ENCODE measurements around the gene COQ9. TPM values are rescaled to one million over a fixed set of nuclear protein-coding genes. Genes with fewer than 3 reads are reported as not detected.
"Not testable (repeated sequence)": the region's sequence is repeated elsewhere in the genome, so short reads cannot be mapped to it uniquely, and the experiment has no call there.

The COQ9 gene
- total and polyA plus RNA-seq, 4 donors, result 22.0 to 48.2 (median 29.2) TPM

- no peaks in the 10 kb centered on the region for H3K4me1 ChIP-seq (ENCODE audit: control insufficient read depth in 1 of 2, insufficient read depth in 2 of 2, low read length in 2 of 2)
- H3K36me3 ChIP-seq (ENCODE audit: control insufficient read depth in 1 of 2, insufficient read depth in 2 of 2, low read length in 1 of 2), result peaks cover 4 to 20% of the 10 kb centered on the region in 2 donors
- DNase-seq (no peak), ATAC-seq (ENCODE audit: low FRiP score) (no peak)
- WGBS, 2 donors, result 95 to 96% methylated on average over 2 of the region's 2 CpGs
- no peaks in the 10 kb centered on the region for H3K9me3 ChIP-seq (ENCODE audit: control insufficient read depth, low read length)
- intact Hi-C loops (cut with DNase I), result no loop called here
- H3K27ac ChIP-seq (ENCODE audit: low read depth in 1 of 2, low read length in 2 of 2), result no peak overlapping the region
- H3K27me3 ChIP-seq (ENCODE audit: control insufficient read depth in 1 of 2, insufficient read depth in 2 of 2, low read length in 1 of 2), result no peaks in the 10 kb centered on the region
- no peak overlapping the region for H3K4me3 ChIP-seq (ENCODE audit: low read length in 2 of 2)
These were observed 13.3 kb upstream of the COQ9 start for GRCh38 chr16:57434003-57434402.

DNA sequence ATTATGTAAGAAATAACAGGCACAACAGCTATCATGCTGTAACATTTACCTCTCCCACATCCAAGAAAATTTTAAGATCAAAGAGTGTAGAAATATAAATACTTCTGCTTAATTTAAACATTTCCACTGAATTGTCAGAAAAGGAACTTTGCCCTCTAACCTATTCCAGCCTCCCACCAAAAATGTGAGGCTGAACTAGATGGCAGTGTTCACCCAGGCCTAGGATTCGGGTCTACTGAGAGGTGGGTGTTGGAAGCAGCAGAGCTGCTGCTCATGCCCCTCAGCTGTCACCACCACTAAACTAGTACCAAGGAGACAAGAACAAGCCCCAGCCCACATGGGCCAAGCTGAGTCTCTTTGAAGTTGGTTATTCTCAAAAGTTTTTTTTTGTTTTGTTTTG lies 11.4 kb upstream of the COQ9 start:
- 80 to 93% methylated on average over 1 of the region's 1 CpG for WGBS, 2 donors
- ATAC-seq (ENCODE audit: low FRiP score) (no peak), DNase-seq (no peak)
- H3K36me3 ChIP-seq (ENCODE audit: control insufficient read depth in 1 of 2, insufficient read depth in 2 of 2, low read length in 1 of 2), result peaks cover 2 to 19% of the 10 kb centered on the region in 2 donors
- no peaks in the 10 kb centered on the region for H3K9me3 ChIP-seq (ENCODE audit: control insufficient read depth, low read length)
- intact Hi-C loops (cut with DNase I), result no loop called here
- no peak overlapping the region for H3K27ac ChIP-seq (ENCODE audit: low read depth in 1 of 2, low read length in 2 of 2)
- H3K4me1 ChIP-seq (ENCODE audit: control insufficient read depth in 1 of 2, insufficient read depth in 2 of 2, low read length in 2 of 2), result no peaks in the 10 kb centered on the region
- no peak overlapping the region for H3K4me3 ChIP-seq (ENCODE audit: low read length in 2 of 2)
- no peaks in the 10 kb centered on the region for H3K27me3 ChIP-seq (ENCODE audit: control insufficient read depth in 1 of 2, insufficient read depth in 2 of 2, low read length in 1 of 2)

DNA sequence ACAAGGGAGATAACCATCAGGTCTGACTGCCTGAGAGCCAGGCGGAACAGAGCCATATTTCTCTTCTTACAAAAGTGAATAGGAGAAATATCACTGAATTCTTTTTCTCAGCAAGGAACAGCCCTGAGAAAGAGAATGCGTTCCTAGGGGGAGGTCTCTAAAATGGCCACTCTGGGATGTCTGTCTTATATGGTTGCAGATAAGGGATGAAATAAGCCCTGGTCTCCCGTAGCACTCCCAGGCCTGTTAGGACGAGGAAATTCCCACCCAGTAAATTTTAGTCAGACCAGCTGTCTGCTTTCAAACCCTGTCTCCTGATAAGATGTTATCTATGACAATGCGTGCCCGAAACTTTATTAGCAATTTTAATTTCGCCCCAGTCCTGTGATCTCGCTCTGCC lies 7.3 kb upstream of the COQ9 start:
- WGBS, 2 donors, result 94 to 98% methylated on average over 8 of the region's 8 CpGs
- not testable (repeated sequence) for H3K36me3 ChIP-seq (ENCODE audit: control insufficient read depth in 1 of 2, insufficient read depth in 2 of 2, low read length in 1 of 2)

GRCh38 chr16:57440551-57440950 lies 6.7 kb upstream of the COQ9 start:
- not testable (repeated sequence) for DNase-seq; ATAC-seq (ENCODE audit: low FRiP score); H3K27ac ChIP-seq (ENCODE audit: low read depth in 1 of 2, low read length in 2 of 2); H3K9me3 ChIP-seq (ENCODE audit: control insufficient read depth, low read length); H3K4me1 ChIP-seq (ENCODE audit: control insufficient read depth in 1 of 2, insufficient read depth in 2 of 2, low read length in 2 of 2); H3K36me3 ChIP-seq (ENCODE audit: control insufficient read depth in 1 of 2, insufficient read depth in 2 of 2, low read length in 1 of 2); H3K27me3 ChIP-seq (ENCODE audit: control insufficient read depth in 1 of 2, insufficient read depth in 2 of 2, low read length in 1 of 2); H3K4me3 ChIP-seq (ENCODE audit: low read length in 2 of 2)
- WGBS, 2 donors, result 73 to 98% methylated on average over 8 of the region's 8 CpGs
- intact Hi-C loops (cut with DNase I), result loop anchor here in 1 of 2 donors (5.0 kb wide), 1 partner anchor 77 kb away; no protein-coding TSS in a partner anchor

More for the DNA sequence above, 7.3 kb upstream of the COQ9 start:
- H3K27ac ChIP-seq (ENCODE audit: low read depth in 1 of 2, low read length in 2 of 2); H3K27me3 ChIP-seq (ENCODE audit: control insufficient read depth in 1 of 2, insufficient read depth in 2 of 2, low read length in 1 of 2); H3K4me1 ChIP-seq (ENCODE audit: control insufficient read depth in 1 of 2, insufficient read depth in 2 of 2, low read length in 2 of 2); DNase-seq; H3K4me3 ChIP-seq (ENCODE audit: low read length in 2 of 2); ATAC-seq (ENCODE audit: low FRiP score); H3K9me3 ChIP-seq (ENCODE audit: control insufficient read depth, low read length): not testable (repeated sequence)
- intact Hi-C loops (cut with DNase I), result loop anchor here in 1 of 2 donors (5.0 kb wide), 1 partner anchor 77 kb away; no protein-coding TSS in a partner anchor

GRCh38 chr16:57444711-57445110 lies 2.6 kb upstream of the COQ9 start:
- WGBS, 2 donors, result 29 to 39% methylated on average over 3 of the region's 3 CpGs
- intact Hi-C loops (cut with DNase I), result loop anchor here in 1 of 2 donors (5.0 kb wide), 1 partner anchor 73 kb away; no protein-coding TSS in a partner anchor

DNA sequence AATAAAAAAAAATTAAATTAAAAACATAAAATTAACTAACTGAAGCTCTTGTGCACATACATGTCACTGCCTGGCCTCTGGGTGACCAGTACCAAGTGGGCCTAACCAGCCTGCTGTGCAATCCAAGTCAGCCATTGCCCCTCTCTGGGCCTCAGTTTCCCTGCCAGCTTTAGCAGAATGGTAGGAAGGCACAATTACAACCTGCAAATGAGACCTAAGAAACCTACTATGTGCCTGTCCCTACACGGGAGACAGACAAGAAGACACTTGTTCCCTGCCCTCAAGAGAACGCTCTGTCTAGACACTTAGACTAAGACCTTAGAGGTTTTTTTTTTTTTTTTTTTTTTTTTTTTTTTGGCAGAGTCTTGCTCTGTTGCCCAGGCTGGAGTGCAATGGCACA lies 1.8 kb upstream of the COQ9 start:
- intact Hi-C loops (cut with DNase I), result no loop called here
- H3K27ac ChIP-seq (ENCODE audit: low read depth in 1 of 2, low read length in 2 of 2), result no peak overlapping the region
- no peaks in the 10 kb centered on the region for H3K4me1 ChIP-seq (ENCODE audit: control insufficient read depth in 1 of 2, insufficient read depth in 2 of 2, low read length in 2 of 2)
- no peaks in the 10 kb centered on the region for H3K9me3 ChIP-seq (ENCODE audit: control insufficient read depth, low read length)
- DNase-seq (no peak), ATAC-seq (ENCODE audit: low FRiP score) (no peak)
- 95 to 100% methylated on average over 2 of the region's 2 CpGs for WGBS, 2 donors
- H3K36me3 ChIP-seq (ENCODE audit: control insufficient read depth in 1 of 2, insufficient read depth in 2 of 2, low read length in 1 of 2), result peaks cover 0 to 2% of the 10 kb centered on the region in 2 donors
- no peaks in the 10 kb centered on the region for H3K27me3 ChIP-seq (ENCODE audit: control insufficient read depth in 1 of 2, insufficient read depth in 2 of 2, low read length in 1 of 2)
- no peak overlapping the region for H3K4me3 ChIP-seq (ENCODE audit: low read length in 2 of 2)

More at GRCh38 chr16:57444711-57445110, 2.6 kb upstream of the COQ9 start:
- H3K36me3 ChIP-seq (ENCODE audit: control insufficient read depth in 1 of 2, insufficient read depth in 2 of 2, low read length in 1 of 2), result peaks cover 0 to 2% of the 10 kb centered on the region in 2 donors
- DNase-seq, result no peak
- no peak for ATAC-seq (ENCODE audit: low FRiP score)
- no peaks in the 10 kb centered on the region for H3K27me3 ChIP-seq (ENCODE audit: control insufficient read depth in 1 of 2, insufficient read depth in 2 of 2, low read length in 1 of 2)
- H3K9me3 ChIP-seq (ENCODE audit: control insufficient read depth, low read length), result no peaks in the 10 kb centered on the region
- H3K4me1 ChIP-seq (ENCODE audit: control insufficient read depth in 1 of 2, insufficient read depth in 2 of 2, low read length in 2 of 2), result no peaks in the 10 kb centered on the region
- H3K27ac ChIP-seq (ENCODE audit: low read depth in 1 of 2, low read length in 2 of 2), result no peak overlapping the region
- no peak overlapping the region for H3K4me3 ChIP-seq (ENCODE audit: low read length in 2 of 2)

- Histone ChIP-seq H3K27me3 (ENCODE audit: control insufficient read depth in 1 of 2, insufficient read depth in 2 of 2, low read length in 1 of 2) (no peaks in the 10 kb centered on the region), H3K4me1 (ENCODE audit: control insufficient read depth in 1 of 2, insufficient read depth in 2 of 2, low read length in 2 of 2) (no peaks in the 10 kb centered on the region), H3K36me3 (ENCODE audit: control insufficient read depth in 1 of 2, insufficient read depth in 2 of 2, low read length in 1 of 2) (no peaks in the 10 kb centered on the region), H3K9me3 (ENCODE audit: control insufficient read depth, low read length) (no peaks in the 10 kb centered on the region), H3K4me3 (ENCODE audit: low read length in 2 of 2) (peak overlapping the region; percentile 67 to 88), H3K27ac (ENCODE audit: low read depth in 1 of 2, low read length in 2 of 2) (peak overlapping the region in 1 of 2 donors; percentile 60)
- WGBS, 2 donors, result 2% methylated on average over 28 of the region's 28 CpGs
- DNase-seq (peak; percentile 70 to 81), ATAC-seq (ENCODE audit: low FRiP score) (peak; percentile 61)
- intact Hi-C loops (cut with DNase I), result loop anchor here in 1 of 2 donors (2.0 kb wide), 1 partner anchor 40 kb away; the partner anchor contains the start of gene DOK4
These were observed 621 bp upstream of the COQ9 start for GRCh38 chr16:57446531-57447185.

DNA sequence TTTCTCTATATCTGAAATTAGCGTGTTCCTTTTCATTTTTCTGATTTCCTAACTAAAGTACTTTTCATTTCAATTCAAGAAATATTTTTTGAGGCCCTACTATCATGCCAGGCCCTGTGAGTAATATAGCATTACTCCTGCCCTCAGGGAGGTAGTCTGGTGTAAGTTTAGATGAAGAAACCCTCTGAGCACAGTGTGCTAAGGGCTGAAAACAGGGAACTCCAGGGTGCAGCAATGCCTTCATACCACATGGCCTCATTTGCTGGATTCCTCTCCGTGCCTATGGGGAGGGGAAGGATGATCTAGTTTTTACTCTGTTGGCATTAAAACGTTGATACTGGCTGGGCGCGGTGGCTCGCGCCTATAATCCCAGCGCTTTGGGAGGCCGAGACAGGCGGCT lies 4.7 kb downstream of the COQ9 start:
- H3K9me3 ChIP-seq (ENCODE audit: control insufficient read depth, low read length), result no peaks in the 10 kb centered on the region
- H3K4me1 ChIP-seq (ENCODE audit: control insufficient read depth in 1 of 2, insufficient read depth in 2 of 2, low read length in 2 of 2), result no peaks in the 10 kb centered on the region
- H3K36me3 ChIP-seq (ENCODE audit: control insufficient read depth in 1 of 2, insufficient read depth in 2 of 2, low read length in 1 of 2), result peaks cover 3 to 10% of the 10 kb centered on the region in 2 donors
- no peak for ATAC-seq (ENCODE audit: low FRiP score)
- 94 to 95% methylated on average over 10 of the region's 10 CpGs for WGBS, 2 donors
- DNase-seq, result no peak
- H3K4me3 ChIP-seq (ENCODE audit: low read length in 2 of 2), result no peak overlapping the region
- no peak overlapping the region for H3K27ac ChIP-seq (ENCODE audit: low read depth in 1 of 2, low read length in 2 of 2)
- H3K27me3 ChIP-seq (ENCODE audit: control insufficient read depth in 1 of 2, insufficient read depth in 2 of 2, low read length in 1 of 2), result no peaks in the 10 kb centered on the region
- intact Hi-C loops (cut with DNase I), result no loop called here

All from aorta (tissue), 5 donors.